GM10248 (cell line): ENCODE results near the gene GRAP2.

Experiments
- CTCF ChIA-PET: fragments of 300-600 bp; sonication (Branson Sonifier 250); formaldehyde crosslinking; extraction: SDS; loops from one replicate; lab custom pipeline; 2021; ENCODE audit warnings: antibody characterized with exemption; lab: Yijun Ruan, JAX
- POLR2A ChIA-PET: fragments of 350-650 bp; sonication (Branson Sonifier 250); formaldehyde crosslinking; extraction: SDS; loops from one replicate; lab custom pipeline; 2020; ENCODE audit warnings: antibody characterized with exemption; lab: Yijun Ruan, JAX
- DNase-seq: peaks from one replicate; pipeline ENCODE4 v3.0.0; 2012; ENCODE audit errors: extremely low spot score
- CTCF ChIP-seq: IDR thresholded peaks from 2 replicates; pipeline ENCODE4 v1.5.1; 2012; ENCODE audit warnings: mild to moderate bottlenecking, low read depth; ENCODE audit errors: extremely low read depth, missing control alignments, control extremely low read depth

GRAP2 gene

GRCh38 chr22:39967103-39967829 is 66.4 kb downstream of the GRAP2 start:
- no peak for TF ChIP-seq CTCF
- POLR2A ChIA-PET: no interaction called here
- CTCF ChIA-PET: interaction anchor here (1.6 to 2.9 kb wide), 3 partner anchors 11 to 58 kb away, joined by 3 to 10 read pairs (median 7); no protein-coding TSS in a partner anchor
- no peak for DNase-seq

- TF ChIP-seq CTCF: no peak
- no peak for DNase-seq
- CTCF ChIA-PET: interaction anchor here (2.9 kb wide), 1 partner anchor 12 kb away, joined by 10 read pairs; no protein-coding TSS in a partner anchor
- POLR2A ChIA-PET: no interaction called here
Measured at GRCh38 chr22:39967996-39968972, 67.4 kb downstream of the GRAP2 start.

GRCh38 chr22:39970742-39971141 is 69.9 kb downstream of the GRAP2 start:
- ChIA-PET CTCF (interaction anchor here (1.0 to 1.1 kb wide), 2 partner anchors 11 to 24 kb away, joined by 3 read pairs; partner anchors contain the start of gene FAM83F), POLR2A (no interaction called here)

GRCh38 chr22:39972641-39973040 is 71.8 kb downstream of the GRAP2 start:
- no peak for TF ChIP-seq CTCF
- DNase-seq: no peak
- CTCF ChIA-PET: interaction anchor here (1.6 kb wide), 1 partner anchor 52 kb away, joined by 7 read pairs; no protein-coding TSS in a partner anchor
- POLR2A ChIA-PET: no interaction called here

More at GRCh38 chr22:39970742-39971141, 69.9 kb downstream of the GRAP2 start:
- no peak for DNase-seq
- no peak for TF ChIP-seq CTCF

GRCh38 chr22:39973656-39974055 is 72.8 kb downstream of the GRAP2 start:
- TF ChIP-seq CTCF: no peak
- no peak for DNase-seq
- POLR2A ChIA-PET: no interaction called here
- CTCF ChIA-PET: no interaction called here

GRCh38 chr22:39974065-39974464 is 73.2 kb downstream of the GRAP2 start:
- CTCF ChIA-PET: no interaction called here
- POLR2A ChIA-PET: no interaction called here
- TF ChIP-seq CTCF: no peak
- no peak for DNase-seq
